C4-2B (cell line): ENCODE data around the gene ARFGAP1.

Source experiments
- ZFX ChIP-seq: fragments of 450-650 bp; IDR thresholded peaks from 2 replicates; pipeline ENCODE4 v1.6.1; 2017
- TF ChIP-seq, protein P1 (sequence below): fragments of 450-650 bp; conservative IDR thresholded peaks from 2 replicates; pipeline ENCODE4 v1.5.1; 2017; ENCODE audit warnings: mild to moderate bottlenecking

DNA sequence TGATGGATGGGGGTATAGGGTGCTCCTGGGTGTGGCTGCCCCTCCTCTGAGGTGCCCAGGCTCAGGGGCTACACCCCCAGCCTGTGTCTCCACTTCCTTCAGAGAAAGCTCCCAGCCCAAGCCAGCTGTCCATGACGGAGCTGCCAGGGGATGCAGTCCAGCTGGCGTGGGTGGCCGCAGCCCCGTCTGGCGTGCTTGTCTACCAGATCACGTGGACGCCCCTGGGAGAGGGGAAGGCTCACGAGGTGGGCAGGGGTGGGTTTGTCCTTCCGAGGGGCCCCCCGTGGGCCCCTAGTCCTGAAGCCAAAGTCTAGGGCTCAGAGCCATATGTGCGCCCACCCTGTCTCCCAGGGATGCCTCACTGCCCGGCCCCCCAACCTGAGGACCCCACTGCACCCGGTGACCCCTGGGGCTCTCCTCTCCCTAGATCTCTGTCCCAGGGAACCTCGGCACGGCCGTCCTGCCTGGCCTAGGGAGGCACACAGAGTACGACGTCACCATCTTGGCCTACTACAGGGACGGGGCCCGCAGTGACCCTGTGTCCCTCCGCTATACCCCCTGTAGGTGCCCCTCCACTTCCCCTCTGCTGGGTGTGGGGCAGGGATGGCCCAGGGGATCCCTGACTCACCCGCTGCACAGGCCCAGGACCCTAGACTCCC lies 40.2 kb downstream of the ARFGAP1 start:
- TF ChIP-seq, protein P1, sequence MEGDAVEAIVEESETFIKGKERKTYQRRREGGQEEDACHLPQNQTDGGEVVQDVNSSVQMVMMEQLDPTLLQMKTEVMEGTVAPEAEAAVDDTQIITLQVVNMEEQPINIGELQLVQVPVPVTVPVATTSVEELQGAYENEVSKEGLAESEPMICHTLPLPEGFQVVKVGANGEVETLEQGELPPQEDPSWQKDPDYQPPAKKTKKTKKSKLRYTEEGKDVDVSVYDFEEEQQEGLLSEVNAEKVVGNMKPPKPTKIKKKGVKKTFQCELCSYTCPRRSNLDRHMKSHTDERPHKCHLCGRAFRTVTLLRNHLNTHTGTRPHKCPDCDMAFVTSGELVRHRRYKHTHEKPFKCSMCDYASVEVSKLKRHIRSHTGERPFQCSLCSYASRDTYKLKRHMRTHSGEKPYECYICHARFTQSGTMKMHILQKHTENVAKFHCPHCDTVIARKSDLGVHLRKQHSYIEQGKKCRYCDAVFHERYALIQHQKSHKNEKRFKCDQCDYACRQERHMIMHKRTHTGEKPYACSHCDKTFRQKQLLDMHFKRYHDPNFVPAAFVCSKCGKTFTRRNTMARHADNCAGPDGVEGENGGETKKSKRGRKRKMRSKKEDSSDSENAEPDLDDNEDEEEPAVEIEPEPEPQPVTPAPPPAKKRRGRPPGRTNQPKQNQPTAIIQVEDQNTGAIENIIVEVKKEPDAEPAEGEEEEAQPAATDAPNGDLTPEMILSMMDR: no peak
- TF ChIP-seq ZFX: no peak
